ENCODE measurements around the gene ADGRG3.
A peak's percentile ranks its signal among the peaks of the same experiment; 100 is the strongest.

Gene ADGRG3

DNA sequence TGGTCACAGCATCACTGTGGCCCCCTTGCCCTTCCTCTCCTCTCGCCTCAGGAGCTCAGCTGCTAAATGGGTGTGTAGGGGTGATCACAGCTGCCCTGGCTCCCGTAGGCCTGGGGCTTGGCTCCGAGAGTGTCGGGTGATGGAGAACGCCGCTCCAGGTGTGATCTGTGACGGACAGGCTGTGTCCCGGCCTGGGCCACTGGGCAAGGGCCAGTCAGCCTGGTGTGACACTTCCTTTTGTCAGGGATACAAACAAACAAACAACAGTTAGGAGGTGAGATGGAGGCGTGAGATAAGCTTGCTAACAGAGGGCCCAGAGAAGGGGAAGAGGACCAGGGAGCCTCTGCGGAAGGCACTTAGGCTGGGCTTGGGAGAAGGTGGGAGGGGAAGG lies 37.7 kb upstream of the ADGRG3 start:
- no peak for DNase-seq (ENCODE audit: low spot score)
- no peak for FAIRE-seq

DNA sequence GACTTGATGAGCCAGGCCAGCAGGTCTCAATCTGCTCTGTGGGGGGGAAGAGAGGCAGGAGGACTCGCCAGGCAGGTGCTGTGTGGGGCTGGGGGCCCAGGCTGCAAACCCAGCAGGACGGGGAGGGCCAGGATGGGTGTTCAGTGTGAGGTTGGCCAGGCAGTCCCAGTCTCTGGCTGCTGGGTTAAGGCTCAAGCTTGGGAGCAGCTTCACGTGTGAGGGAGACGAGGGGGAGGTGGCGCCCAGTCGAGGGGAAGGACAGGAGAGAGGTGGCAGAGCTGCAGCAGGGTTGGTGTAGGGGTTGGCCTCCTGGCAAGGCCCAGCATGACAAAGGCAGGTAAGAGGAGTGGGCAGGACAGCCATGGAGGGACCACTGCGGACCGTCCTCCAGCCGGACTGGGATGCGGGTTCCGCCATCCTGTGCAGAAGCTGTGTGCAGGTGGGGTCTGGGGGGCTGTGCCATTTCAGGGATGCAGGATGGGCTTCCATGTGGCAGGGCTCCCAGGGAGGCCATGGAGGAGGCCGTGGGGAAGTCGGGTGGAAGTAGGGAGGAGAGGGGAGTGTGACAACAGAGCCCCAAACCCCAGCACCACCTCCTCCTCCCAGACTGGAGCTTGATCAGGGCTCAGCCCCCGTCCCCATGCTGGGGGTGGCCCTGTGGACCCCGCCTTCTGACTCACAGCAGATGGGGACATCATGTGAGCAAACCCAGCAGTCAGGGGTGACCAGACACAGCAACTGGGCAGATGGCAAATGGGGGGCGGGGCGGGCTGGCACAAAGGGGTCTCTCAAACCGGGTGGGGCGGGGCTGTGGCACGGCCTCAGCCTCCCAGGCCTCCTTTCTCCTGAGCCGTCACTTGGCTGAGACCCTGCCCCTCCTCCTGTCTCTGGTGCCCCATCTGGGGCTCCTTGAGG lies 36.9 kb upstream of the ADGRG3 start:
- peak; percentile 73 for FAIRE-seq

GRCh38 chr16:57632568-57632967 lies 35.5 kb upstream of the ADGRG3 start:
- DNase-seq (ENCODE audit: low spot score) (no peak), FAIRE-seq (no peak)

More for the DNA sequence above, 36.9 kb upstream of the ADGRG3 start:
- DNase-seq (ENCODE audit: low spot score) = no peak

- no peak for FAIRE-seq
- no peak for DNase-seq (ENCODE audit: low spot score)
Measured at GRCh38 chr16:57633383-57634064, 34.6 kb upstream of the ADGRG3 start.

- FAIRE-seq (no peak), DNase-seq (ENCODE audit: low spot score) (no peak)
Measured at GRCh38 chr16:57634171-57634570, 33.9 kb upstream of the ADGRG3 start.

- no peak for DNase-seq (ENCODE audit: low spot score)
- FAIRE-seq = no peak
Measured at GRCh38 chr16:57635266-57636097, 32.6 kb upstream of the ADGRG3 start.

DNA sequence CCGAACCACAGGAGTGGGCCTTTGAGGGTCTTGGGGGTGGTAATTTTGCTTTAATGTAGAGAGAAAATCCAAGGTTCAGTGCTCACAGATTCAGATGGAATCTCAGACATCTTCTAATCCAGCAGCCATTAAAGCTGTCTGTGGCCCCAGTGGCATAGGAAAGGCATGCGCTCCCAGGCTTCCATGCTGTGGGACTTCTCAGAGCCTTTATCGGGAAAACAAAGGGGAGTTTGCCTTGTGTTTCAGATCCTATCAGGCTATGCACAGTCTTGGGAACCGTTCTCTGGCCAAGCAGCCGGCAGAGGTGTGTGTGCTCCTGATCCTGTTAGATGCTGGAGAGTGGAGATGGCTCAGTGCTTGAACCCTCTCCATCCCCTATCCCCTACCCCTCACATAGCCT lies 31.9 kb upstream of the ADGRG3 start:
- FAIRE-seq = no peak
- no peak for DNase-seq (ENCODE audit: low spot score)

- FAIRE-seq = no peak
- DNase-seq (ENCODE audit: low spot score) = no peak
Measured at GRCh38 chr16:57637020-57637419, 31.1 kb upstream of the ADGRG3 start.

DNA sequence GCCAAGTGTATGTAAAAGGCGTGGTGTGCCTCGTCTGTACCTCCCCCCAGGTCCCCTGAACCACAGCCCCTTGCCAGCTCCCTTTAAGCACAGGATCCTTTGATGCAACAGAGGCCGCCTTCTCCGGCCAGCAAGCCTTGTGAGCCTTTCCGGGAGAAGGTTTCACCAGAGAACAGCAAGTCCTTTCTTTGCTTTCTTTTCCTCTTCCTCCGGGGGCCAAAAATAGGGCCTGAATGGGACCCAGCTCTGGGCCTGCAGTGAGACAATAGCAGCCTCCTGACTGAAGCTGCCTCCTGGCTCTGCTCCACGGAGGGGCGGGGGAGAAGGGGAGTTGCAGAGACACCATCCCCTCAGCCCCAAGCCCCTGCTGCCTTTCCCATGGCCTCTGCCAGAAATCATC lies 30.7 kb upstream of the ADGRG3 start:
- DNase-seq (ENCODE audit: low spot score) (no peak), FAIRE-seq (no peak)

DNA sequence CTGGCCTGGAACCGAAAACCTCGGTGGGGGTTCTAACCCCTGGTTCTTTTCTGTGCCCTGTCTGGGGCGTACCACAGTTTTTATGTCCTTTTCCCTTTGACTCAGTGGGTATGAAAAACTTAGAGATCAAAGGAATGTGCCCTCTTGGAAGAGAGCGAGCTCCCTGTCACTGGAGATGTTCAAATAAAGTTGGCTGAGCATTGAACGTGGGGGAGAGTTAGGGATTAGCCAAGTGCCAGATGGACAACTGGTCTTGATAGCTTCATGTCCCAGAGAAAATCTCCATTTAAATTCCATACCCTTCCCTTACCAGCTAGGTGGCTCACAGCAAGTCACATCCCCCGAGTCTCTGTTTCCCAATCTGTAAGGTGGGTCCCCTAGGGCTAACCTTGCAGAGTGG lies 30.1 kb upstream of the ADGRG3 start:
- FAIRE-seq (no peak), DNase-seq (ENCODE audit: low spot score) (no peak)

DNA sequence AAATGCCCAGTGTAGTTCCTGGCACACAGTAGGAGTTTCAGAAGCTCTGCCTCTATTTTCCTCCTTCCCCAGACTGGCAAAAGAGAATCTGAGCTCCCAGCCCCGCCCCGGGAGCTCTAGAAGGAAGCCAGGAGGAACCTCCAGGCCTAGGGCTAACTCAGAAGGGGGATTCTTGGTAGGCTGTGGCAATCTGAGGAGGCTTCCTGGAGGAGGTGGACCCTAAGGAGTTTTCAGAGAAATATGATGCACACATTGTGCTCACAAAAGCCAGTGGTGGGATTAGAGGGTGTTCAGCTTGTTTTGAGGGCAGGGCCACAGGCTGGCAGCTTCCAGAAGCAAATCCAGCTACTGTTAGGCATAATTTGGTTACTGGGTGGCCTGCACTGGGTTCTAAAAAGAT lies 29.7 kb upstream of the ADGRG3 start:
- FAIRE-seq (no peak), DNase-seq (ENCODE audit: low spot score) (no peak)

DNA sequence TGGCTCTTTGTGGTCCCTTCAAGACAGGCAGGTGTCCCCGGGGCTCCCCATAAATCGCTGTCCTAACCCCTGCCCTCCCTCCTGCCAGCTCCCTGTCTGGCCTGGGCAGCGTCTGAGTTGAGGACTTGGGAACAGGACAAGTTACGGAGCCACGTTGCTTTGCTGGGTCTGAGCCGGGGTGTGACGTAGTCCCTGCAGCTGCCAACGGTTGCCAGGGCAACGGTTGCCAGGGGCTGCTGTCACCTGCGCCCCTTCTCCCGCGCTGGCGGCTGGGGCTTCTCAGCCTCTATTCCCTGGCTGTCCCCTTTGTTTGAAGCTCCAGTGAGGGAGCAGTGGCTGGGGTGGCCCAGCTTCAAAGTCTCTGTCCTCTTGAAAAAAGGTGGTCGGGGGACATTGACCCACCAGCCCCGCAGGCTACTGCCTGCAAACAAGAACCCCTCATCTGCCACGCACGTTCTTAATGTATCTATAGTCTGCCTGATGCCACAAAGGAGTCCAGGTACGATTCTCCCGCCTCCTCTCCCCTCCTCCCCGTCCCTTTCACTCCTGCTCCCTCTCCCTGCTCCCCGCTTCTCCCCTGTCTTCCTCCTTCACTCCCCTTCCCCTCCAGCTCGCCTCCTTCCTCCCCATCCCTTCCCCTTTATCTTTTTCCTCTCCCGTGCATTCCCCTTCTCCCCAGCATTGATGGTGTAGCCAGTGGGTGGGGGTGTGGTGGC lies 28.8 kb upstream of the ADGRG3 start:
- DNase-seq (ENCODE audit: low spot score) (no peak), FAIRE-seq (no peak)

DNA sequence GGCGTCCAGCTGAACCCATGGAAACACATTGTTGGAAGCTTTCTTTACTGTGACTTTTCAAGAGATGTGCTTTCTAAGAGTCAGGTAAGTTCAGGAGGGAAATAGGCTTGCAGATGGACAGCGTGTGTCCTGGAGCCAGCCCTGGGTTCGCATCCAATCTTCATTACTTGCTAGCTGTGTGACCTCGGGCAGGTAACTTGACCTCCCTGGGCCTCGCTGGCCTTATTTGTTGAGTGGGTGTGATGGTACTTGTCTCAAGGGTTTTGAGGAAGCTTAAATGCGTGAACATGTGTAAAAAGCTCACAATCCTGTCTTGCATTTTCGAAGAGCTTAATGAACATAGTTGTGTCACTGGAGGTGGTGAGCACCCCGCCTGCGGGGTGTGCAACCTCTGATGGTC lies 27.9 kb upstream of the ADGRG3 start:
- DNase-seq (ENCODE audit: low spot score) = no peak
- no peak for FAIRE-seq

DNA sequence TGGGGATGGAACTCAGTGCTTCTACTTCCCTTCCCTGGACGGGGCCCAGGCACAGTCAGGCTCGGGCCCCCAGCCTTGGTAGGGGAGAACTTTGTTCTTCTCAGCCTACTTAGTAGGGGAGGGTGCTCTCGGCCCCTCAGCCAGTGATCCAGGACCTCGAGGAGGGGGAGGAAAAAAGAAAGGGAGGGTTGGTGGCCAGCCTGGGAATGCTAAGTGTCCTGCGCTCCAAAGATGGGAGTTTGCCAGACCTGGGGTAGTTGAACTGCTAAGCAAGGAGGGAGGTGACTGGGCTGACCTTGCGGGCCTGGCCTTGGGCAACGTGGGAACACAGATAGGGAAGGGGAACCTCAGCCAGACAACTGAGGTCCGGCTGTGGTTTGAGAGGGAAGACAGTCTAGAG lies 27.5 kb upstream of the ADGRG3 start:
- FAIRE-seq = no peak
- no peak for DNase-seq (ENCODE audit: low spot score)

DNA sequence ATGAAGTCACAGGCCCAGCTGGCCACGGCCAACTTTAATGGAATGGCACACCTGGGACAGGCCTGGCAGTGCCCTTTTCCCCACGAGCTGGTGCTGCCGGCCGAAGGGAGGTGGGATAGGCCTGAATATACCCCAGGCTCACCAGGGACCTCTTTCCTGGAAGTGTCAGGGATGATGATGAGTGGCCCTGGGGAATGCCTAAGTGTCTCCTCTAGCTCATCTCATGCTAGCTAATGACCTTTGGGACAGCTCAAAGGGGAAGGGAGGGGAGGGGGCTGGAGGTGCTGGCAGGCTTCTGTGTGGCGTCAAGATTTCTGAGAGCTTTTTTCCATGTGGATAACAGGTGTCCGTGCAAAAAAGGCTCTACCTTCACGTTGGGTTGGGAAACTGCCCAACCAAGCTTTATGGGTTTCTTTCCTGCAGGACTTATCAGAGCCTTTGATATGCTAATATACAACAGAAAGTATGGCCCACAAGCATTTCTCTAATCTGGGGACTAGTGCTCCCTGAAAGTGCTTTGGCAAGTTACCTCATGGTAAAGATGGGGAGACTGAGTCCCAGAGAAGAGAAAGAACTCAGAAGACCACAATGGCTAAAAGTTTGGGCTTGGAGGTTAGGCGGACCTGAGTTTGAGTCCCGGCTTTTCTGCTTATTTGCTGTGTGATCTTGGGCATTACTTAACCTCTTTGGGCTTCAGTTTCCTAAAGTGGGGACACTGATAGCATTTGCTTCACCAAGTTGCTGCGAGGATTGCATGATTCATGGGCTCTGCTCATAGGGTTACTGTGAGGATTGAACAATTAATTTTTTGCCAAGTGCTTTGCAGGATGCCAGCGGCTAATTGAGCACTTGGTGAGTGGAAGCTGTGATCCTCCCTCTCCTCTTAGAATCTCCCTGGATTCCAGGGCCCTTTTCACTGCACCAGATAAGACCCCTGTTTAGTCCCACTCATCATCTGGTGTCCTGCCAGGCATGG lies 25.7 kb upstream of the ADGRG3 start:
- DNase-seq (ENCODE audit: low spot score) = no peak

DNA sequence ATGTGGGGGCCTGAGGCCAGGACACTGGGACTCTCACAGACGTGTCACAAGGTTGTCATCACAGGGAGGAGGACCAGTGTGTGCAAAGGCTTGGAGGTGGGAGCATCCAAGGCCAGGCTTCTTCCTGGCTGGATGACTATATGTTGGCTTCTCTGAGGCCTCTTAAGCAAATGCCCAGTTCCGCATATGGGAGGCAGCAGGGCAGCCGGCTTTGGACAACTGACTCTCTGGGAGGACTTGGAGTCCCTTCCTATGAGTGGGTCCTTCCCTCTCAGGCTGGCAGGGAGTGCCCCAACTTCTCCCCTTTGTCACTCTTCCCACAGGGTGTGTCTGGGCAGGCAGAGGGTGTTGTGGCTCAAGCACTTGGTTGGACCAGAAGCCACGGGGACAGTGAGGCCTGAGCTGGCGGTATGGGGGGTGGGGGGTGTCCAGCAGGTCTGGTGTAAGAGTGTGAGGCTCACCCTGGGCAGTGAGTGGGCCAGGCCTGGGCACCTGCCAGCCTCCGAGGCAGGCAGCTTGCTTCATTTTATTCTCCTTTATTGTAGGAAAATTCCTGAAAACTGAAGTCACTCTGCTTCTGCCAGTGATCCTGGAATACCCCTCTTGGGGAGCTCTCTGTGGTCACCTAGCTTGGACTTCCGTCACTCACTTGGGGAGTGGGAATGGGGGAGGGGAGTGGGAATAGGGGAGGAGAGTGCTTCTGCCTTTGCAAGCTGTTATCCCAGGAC lies 24.8 kb upstream of the ADGRG3 start:
- FAIRE-seq (no peak), DNase-seq (ENCODE audit: low spot score) (peak; percentile 61)

More for the DNA sequence above, 25.7 kb upstream of the ADGRG3 start:
- FAIRE-seq = no peak

- FAIRE-seq (no peak), DNase-seq (ENCODE audit: low spot score) (no peak)
Measured at GRCh38 chr16:57643910-57644309, 24.2 kb upstream of the ADGRG3 start.

- DNase-seq (ENCODE audit: low spot score) = no peak
- FAIRE-seq = peak; percentile 97
Measured at GRCh38 chr16:57644383-57645014, 23.6 kb upstream of the ADGRG3 start.

DNA sequence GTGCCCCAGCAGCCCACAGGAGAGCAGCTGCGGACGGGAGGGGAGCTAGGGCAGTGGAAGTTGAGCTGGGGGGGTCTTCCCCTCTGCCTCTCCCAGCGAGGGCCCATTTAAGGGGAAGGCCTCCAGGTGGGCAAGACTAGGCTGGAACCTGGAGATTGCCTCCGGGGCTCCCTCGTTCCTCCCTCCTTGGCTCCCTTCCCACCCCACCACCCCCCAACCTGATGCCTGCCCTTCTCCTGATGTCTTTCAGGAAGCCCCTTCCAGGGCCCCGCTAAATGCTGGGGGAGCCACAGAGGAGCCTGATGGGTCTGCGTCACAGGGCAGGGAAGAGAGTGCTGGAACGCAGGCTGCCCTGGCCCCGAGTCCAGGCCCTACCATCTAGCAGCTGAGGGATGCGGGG lies 22.9 kb upstream of the ADGRG3 start:
- DNase-seq (ENCODE audit: low spot score) (no peak), FAIRE-seq (no peak)
